Left forelimb (tissue), 1 donor: ENCODE measurements around the gene MEOX1.

Experiments used
- DNase-seq: peaks from one replicate; pipeline ENCODE4 v3.0.0-alpha.2; 2018; ENCODE audit warnings: low spot score

Gene MEOX1

GRCh38 chr17:43655693-43656255, 5.9 kb downstream of the MEOX1 start:
- DNase-seq: no peak

- no peak for DNase-seq
Observed at GRCh38 chr17:43652124-43652480, 9.6 kb downstream of the MEOX1 start.

GRCh38 chr17:43650471-43650870, 11.3 kb downstream of the MEOX1 start:
- no peak for DNase-seq

DNA sequence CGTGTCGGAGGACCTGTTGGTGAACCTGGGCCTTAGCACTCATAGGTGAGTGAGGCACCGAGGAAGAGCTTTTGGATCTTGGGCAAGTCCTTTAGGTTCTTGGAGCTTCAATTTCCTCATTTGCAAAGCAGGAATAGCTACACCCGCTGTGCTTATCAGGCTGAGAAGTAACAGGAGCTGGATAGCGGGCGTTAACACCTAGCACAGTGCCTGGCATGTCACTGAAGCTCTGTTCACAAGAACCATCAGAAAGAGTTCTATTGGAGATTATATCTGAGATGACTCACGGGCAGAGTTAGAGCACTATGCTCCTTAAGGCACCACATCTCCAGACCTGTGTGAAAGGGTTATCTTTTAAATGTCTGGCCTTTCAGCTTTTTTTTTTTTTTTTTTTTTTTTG, 12.8 kb downstream of the MEOX1 start:
- DNase-seq: no peak

GRCh38 chr17:43645765-43646481, 15.8 kb downstream of the MEOX1 start:
- DNase-seq: peak; percentile 91

DNA sequence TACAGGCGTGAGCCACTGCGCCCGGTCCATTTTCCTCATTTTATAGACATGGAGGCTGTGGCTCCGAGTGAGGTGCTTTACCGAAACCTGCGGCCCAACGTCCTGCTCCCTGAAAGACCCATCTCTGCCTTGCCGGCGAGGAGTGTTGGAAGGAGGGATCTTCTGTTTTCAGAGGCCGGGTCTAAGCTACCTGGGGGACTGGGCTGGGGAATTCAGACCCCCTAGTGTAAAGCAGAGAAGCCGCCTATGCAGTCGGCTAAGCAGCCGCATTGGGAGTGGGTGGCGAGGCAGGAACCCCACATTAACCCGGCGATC, 16.3 kb downstream of the MEOX1 start:
- DNase-seq: no peak

- no peak for DNase-seq
Observed at GRCh38 chr17:43644081-43644480, 17.6 kb downstream of the MEOX1 start.

DNA sequence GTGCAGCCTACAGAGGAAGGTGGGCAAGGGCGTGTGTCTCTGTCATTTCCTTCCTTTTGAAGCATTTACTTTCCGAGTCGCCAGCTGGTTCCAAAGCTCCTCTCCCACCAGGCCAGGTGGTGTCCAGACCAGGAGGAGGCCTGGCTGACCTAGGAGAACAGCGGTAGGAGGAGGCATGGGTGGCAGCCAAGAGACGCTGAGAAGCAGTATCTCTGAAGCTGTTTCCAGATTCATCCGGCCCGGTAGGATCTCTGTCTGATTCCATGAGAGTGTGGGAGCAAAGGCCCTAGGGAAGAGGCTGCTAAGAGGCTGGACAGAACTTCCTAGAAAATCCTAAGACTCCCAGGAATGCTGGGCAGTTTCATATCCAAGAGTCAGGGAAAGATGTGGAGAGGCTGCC, 20.3 kb downstream of the MEOX1 start:
- DNase-seq: no peak

- DNase-seq: no peak
Observed at GRCh38 chr17:43640491-43641252, 21.1 kb downstream of the MEOX1 start.

- DNase-seq: no peak
Observed at GRCh38 chr17:43637563-43638323, 24.0 kb downstream of the MEOX1 start.

DNA sequence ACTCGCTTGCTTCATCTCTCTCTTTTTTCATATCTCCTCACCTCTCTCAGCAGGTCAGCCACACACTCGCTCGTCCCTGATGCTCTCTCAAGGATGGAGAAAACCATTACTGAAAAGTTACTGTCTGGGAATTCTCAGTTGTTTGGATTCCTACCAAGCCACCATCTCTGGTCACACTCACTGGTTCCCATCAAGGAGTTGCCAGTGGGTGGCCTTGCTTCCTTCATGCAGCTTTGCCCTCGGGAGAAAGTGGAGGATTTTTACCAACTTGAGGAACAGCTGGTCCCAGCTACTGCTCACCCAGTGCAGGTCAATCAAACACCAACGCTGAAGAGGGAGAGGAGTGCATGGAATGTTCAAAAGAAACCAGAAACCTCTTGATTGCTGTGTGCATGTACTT, 25.3 kb downstream of the MEOX1 start:
- DNase-seq: no peak

GRCh38 chr17:43634591-43635125, 27.1 kb downstream of the MEOX1 start:
- DNase-seq: no peak

- DNase-seq: no peak
Observed at GRCh38 chr17:43632221-43632620, 29.5 kb downstream of the MEOX1 start.

DNA sequence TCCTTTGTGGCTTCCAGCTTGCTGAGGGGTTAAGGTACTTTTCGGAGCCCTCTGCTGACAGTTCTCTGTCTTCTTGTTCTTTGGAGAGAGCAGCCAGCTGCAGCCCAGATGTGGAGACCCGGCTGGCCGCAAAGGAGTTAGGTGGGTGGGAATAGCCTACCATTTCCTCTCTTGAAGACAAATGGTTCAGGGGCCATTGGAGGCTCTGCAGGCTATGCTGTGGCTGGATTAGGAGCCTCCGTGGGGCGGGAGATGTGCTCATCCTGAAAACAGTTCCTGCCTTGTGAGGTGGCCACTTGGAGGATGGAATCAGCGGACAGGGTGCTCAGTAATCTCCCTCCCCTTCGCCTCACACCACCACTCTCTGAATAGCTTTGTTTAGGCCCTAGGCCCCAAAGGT, 30.3 kb downstream of the MEOX1 start:
- DNase-seq: no peak

- DNase-seq: no peak
Observed at GRCh38 chr17:43628089-43628650, 33.6 kb downstream of the MEOX1 start.

DNA sequence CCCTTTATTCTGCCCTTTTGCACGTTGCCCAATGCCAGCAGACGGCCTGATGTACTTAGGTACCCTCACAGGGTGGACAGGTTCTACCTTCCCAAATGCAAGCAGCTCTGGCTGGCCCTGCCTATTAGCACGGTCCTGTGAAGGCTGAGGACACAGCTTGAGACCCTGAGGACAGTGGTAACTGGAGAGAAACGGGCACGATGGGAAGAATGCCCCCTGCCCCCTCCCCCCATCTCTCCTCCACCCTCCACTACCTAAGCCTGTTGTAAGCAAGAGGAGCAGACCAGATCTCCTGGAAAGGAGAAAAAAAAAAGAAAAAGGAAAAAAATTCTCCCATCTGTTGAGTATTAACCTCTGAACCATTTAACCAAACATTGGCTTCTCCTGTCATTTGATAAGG, 34.1 kb downstream of the MEOX1 start:
- no peak for DNase-seq

DNA sequence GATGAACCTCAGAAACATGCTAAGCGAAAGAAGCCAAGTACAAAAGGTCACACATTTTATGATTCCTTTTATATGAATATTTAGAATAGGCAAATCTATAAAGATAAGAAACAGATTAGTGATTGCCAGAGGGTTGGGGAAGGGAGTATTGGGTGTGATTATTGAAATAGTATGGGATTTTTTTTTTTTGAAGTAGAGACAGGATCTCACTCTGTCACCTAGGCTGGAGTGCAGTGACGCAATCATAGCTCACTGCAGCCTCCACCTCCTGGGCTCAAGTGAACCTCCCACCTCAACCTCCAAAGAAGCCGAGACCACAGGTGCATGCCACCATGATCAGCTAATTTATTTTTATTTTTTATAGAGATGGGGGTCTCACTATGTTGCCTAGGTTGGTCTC, 35.7 kb downstream of the MEOX1 start:
- no peak for DNase-seq

DNA sequence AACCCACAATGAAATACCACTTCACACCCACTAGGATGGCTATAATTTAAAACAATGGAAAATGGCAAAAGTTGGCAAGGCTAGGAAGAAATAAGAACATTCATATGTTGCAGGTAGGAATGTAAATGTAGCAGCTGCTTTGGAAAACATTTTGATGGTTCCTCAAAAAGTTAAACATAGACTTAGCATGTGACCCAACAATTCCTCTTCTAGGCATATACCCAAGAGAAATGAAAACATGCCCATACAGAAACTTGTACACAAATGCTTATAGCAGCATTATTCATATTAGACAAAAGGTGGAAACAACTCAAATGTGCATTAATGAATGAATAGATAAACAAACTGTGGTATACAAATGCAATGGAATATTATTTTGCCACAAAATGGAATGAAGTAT, 36.1 kb downstream of the MEOX1 start:
- DNase-seq: no peak

- DNase-seq: no peak
Observed at GRCh38 chr17:43620581-43620980, 41.1 kb downstream of the MEOX1 start.

DNA sequence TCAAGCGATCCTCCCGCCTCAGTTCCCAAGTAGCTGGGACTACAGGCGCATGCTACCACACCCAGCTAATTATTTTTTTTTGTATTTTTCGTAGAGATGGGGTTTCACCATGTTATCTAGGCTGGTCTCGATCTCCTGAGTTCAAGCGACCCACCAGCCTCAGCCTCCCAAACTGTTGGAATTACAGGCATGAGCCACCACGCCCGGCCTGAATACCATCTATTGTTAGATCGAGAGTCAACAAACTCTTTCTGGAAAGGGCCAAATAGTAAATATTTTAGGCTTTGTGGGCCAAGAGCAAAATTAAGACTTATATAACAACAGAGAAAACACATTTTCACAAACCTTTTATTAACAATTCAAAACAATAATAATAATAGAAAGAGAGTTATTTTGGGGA, 41.6 kb downstream of the MEOX1 start:
- no peak for DNase-seq

DNA sequence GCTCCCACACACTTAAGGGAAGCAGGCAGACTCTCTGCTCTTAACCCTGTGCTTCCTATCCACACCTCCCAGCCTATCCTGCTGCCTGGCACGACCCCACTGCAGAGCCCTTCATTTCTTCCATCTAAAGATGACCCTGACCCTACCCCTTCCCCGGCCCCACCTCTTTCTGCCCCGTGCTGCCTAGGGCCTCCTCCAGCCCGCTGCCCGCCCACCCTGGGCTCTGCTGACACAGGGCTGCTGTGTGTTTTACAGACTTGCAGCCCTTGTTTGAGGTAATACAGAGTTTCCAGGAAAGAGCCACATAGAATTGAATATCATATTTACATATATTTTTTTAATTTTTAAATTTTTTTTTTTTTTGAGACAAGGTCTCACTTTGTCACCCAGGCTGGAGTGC, 42.0 kb downstream of the MEOX1 start:
- no peak for DNase-seq

DNA sequence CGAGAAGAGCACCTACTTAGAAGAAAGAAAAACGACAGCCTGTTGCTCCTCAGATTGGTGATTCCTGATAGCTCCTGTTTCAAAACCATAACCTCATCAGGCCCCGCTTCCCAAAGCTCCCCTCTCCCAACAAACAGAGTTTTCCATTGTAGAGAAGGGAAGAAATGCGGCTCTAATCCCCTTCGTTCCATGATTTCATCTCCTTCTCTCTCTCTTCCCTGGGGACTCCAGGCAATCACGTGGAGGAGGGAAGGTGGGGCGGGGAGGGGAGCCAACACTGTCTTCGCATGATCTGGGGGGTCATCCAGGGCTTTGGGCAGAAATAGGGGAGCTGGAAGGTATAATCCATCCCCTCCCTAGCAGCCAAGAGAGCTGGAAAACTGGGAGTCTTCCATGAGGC, 43.4 kb downstream of the MEOX1 start:
- DNase-seq: no peak
